Activated CD8-positive, alpha-beta memory T cell treated with anti-CD3 and anti-CD28 coated beads, Interleukin-2, amount 50 U/mL, for 4 hours (primary cell): ENCODE measurements around the gene TMCO4.
"Not testable (repeated sequence)": the region's sequence is repeated elsewhere in the genome, so short reads cannot be mapped to it uniquely, and the experiment has no call there.

Experiments used
- DNase-seq: peaks from one replicate; pipeline ENCODE4 v3.0.0-alpha.2; 2020

Gene TMCO4

GRCh38 chr1:19799230-19800075 is at the start of gene TMCO4:
Gene TMCO4, minus strand, starts transcription at chr1:19799916. Its CDS starts 19,158 bp downstream, at chr1:19780758.
- peak; percentile 52 for DNase-seq

- DNase-seq, result not testable (repeated sequence)
These were observed 49.6 kb upstream of the TMCO4 start for GRCh38 chr1:19849307-19849706.

- not testable (repeated sequence) for DNase-seq
These were observed 47.6 kb upstream of the TMCO4 start for GRCh38 chr1:19847334-19847733.

- DNase-seq, result no peak
These were observed 46.6 kb upstream of the TMCO4 start for GRCh38 chr1:19846338-19846737.

- no peak for DNase-seq
These were observed 45.8 kb upstream of the TMCO4 start for GRCh38 chr1:19845555-19845954.

- DNase-seq, result no peak
These were observed 45.2 kb upstream of the TMCO4 start for GRCh38 chr1:19844731-19845495.

- DNase-seq, result no peak
These were observed 40.5 kb upstream of the TMCO4 start for GRCh38 chr1:19840228-19840627.

- DNase-seq, result no peak
These were observed 38.1 kb upstream of the TMCO4 start for GRCh38 chr1:19837866-19838265.

GRCh38 chr1:19835578-19835977 is 35.9 kb upstream of the TMCO4 start:
- DNase-seq, result no peak

GRCh38 chr1:19831441-19831840 is 31.7 kb upstream of the TMCO4 start:
- no peak for DNase-seq

GRCh38 chr1:19828546-19828945 is 28.8 kb upstream of the TMCO4 start:
- DNase-seq, result no peak

GRCh38 chr1:19825298-19825697 is 25.6 kb upstream of the TMCO4 start:
- no peak for DNase-seq

GRCh38 chr1:19824541-19824940 is 24.8 kb upstream of the TMCO4 start:
- no peak for DNase-seq

GRCh38 chr1:19824036-19824435 is 24.3 kb upstream of the TMCO4 start:
- no peak for DNase-seq

- no peak for DNase-seq
These were observed 20.0 kb upstream of the TMCO4 start for GRCh38 chr1:19819701-19820100.

- DNase-seq, result no peak
These were observed 18.6 kb upstream of the TMCO4 start for GRCh38 chr1:19818324-19818723.

GRCh38 chr1:19817160-19817559 is 17.4 kb upstream of the TMCO4 start:
- DNase-seq, result no peak

GRCh38 chr1:19816737-19817086 is 17.0 kb upstream of the TMCO4 start:
- not testable (repeated sequence) for DNase-seq

GRCh38 chr1:19815801-19816736 is 16.4 kb upstream of the TMCO4 start:
- no peak for DNase-seq

- DNase-seq, result no peak
These were observed 15.2 kb upstream of the TMCO4 start, which contains the start of gene RNF186 for GRCh38 chr1:19814681-19815503. Gene RNF186, minus strand, starts transcription at chr1:19815283. Its CDS starts 182 bp downstream, at chr1:19815101.

GRCh38 chr1:19814244-19814661 is 14.5 kb upstream of the TMCO4 start:
- no peak for DNase-seq

GRCh38 chr1:19813643-19813960 is 13.9 kb upstream of the TMCO4 start:
- no peak for DNase-seq
